ENCODE results near the gene STAM2.
"Not testable (repeated sequence)": the region's sequence is repeated elsewhere in the genome, so short reads cannot be mapped to it uniquely, and the experiment has no call there.

Gene STAM2

DNA sequence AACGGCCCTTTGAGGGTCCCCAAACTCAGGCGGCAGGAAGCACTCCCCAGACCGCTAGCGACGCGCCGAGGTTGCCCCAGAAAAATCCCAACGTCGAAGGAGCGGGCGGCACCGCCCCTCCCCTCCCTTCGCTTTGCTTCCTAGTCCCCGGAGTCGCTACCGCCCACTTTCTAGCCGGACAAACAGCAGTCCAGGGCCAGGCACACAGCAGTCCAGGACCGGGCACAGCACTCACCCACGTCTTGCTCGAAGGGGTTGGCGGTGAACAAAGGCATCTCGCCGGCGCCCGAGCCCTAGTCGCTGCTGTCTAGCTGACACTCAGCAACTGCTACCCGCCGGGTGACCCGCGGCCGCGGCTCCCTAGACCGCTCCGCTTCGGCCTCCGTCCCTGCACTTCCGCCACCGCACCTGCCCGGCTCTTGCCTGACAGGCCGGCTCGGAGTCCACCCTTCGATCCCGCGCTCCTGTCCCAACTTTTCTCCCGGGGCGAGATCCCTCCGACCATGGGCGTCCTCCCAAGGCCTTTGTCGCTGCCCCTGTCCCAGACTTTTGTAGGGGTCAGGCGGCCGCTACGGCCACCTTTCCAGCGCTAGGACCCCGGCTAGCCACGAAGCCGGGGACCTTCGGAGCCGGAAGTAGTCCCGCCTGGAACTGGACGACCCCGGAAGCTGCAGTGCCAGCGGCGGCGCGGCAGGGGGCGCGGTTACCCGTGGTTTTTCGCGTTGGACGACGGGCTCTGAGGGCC, at the start of gene STAM2:
STAM2 (minus strand) TSS at position 396 of the 745 bp plus-strand sequence; CDS start at position 275, 121 bp downstream.
- peak; percentile 75 for DNase-seq

DNA sequence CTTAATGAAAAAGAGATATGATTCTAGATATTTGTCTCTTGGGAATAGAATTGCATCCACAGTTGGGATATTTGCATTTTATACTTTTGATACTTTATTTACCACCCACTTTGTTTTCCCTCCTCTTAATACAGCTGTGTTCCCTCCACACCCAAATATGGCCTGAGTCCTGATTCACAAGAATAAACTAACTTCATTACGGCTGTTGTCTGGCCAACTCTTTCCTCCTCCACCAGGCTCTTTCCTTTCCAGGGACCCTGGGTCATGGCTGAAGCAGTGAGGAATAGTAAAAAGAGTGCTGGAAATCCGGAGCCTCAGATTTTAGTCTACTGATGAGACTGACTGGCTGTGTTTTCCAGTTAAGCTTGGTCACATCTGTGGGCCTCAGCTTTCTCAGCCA, 48.4 kb upstream of the STAM2 start:
- no peak for DNase-seq

DNA sequence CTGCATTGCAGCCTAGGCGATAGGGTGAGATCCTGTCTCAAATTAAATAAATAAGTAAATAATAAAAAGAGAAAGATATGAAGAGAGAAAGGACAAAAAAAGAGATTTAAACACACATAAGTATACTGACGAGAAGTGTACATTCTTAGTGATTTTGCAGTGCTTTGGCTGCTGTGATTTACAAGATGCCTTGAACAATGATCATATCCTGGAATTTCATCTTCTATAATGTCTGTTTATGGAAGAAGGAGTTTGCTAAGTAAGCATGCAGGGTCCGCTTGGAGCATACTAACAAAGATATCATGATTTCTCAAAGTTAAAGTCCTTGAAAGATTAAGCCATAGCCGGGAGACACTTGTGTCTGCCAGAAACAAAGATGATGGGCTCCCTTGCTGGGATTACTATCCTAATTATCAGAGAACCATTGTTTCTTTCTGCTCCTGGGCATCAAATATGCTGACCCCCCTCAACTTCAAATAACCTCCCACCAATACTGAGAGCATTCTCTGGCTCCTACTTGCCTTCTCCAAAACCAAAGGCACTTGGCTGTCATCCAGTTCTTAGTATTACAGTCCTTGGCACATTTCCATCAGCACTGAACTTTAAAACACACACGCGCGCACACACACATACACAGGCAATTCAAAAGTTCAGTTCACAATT, 47.5 kb upstream of the STAM2 start:
- peak; percentile 23 for DNase-seq

DNA sequence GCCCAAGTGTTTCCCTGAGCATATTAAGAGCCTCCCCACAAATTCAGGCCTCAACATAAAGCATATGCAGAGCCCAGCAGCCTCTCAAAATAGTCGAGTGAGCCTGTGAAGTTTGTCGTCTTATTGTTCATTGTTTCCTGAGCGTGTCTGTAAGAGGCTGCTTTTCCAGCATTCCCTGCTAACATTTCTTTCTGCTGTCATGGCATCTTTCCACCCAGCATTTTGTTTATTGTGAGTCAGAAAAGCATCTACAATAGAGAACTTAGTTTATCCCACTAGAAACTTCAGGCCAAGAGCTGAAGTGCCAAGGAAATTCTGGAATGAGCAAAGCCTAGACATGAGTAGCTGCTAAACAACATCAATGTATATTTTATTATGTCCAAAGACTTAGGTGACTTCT, 46.3 kb upstream of the STAM2 start:
- no peak for DNase-seq

DNA sequence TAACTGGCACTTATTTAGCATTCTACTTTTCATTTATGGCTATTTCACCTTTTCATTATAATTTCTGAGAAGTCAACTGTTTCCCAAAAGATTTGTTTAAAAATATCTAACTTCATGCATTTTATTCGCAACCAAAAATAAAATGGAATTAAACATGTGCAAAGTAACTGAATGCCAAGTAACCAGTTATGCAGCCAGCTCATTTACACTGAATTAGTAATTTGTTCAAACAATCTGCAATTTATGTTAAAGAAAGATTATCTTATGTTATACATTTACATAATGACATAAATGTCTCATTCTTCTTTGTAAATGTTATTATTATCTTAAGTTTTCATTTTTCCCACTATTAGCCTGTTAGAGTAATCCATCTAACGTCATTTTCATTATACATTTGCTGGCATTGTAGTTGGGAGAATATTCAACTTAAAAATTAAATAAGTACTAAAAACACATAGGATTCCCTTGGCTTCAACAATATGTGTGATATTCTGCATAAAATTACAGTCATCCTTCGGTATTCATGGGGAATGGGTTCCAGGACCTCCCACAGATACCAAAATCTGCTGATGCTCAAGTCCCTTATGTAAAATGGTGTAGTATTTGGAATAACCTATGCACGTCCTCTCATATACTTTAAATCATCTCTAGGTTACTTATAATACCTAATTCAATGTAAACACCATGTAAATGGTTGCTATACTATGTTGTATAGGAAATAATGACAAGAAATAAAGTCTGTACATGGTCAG, 43.7 kb upstream of the STAM2 start:
- no peak for DNase-seq

DNA sequence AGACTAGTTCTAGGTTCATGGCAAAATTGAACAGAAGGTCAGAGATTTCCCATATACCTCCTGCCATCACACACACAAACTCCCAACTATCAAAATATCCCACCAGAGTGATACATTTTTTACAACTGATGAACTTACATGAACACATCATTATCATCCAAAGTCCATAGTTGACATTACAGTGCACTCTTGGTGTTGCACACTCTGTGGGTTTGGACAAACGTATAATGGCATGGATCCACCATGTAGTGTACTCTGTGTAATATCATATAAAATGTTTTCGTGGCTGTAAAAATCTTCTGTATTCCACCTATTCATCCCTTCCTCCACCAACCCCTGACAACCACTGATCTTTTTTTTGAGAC, 25.9 kb upstream of the STAM2 start:
- no peak for DNase-seq

DNA sequence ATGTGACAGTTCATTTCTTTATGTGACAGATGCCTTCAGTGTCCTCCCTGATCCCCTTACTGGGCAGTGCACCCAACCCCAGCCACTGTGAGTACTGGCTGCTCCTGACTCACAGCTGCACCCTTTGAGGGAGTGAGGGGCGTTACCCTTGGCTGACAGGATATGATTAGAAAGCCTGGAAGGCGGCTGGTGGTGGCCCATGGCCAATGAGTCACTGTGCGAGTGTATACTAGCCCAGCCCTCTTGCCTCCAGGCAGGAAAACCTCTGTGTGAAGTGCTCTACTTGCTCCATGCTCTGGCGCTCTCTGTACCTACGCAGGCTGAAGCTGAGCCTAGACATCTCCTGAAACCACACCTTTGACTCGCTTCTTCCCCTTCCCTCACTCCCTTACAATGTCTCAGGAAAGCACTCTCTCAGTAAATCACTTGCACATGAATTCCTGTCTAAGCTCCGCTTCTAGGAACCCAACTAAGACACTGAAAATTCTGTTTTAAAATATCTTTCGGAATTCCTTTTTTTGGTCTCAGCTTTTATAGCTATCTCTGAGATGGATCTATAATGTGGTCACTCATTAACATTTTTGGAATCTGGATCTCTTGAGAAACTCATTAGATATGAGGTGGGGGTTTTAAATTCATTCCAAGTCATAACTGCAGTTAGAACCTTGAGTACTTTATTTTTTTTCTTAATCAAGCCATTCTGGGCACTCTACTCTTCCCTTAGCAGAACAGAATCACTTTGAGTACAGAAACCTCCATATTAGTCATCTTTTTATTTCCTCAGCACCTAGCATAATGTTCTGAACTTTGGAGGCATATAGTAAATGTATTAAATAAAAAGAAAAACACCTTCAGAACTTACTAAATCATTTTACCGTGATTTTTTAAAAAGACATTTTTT, 25.3 kb upstream of the STAM2 start:
- DNase-seq = no peak

DNA sequence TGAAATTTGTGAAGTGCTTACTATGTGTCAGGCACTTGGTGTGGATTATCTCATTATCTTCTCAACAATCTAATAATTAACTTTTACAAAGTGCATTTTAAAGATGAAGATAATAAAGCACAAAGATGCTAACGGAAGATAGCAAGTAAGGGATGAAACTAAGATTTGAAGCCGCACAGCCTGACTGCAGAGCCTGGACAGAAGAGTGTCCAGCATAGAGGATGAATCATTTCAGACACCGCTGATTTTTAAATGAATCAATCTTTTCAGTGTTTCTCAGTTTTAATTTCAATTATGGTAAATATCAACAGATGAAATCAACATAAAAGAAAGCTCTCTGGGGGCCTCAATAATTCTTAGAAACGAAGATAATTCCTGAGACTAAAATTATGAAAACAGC, 24.5 kb upstream of the STAM2 start:
- no peak for DNase-seq

DNA sequence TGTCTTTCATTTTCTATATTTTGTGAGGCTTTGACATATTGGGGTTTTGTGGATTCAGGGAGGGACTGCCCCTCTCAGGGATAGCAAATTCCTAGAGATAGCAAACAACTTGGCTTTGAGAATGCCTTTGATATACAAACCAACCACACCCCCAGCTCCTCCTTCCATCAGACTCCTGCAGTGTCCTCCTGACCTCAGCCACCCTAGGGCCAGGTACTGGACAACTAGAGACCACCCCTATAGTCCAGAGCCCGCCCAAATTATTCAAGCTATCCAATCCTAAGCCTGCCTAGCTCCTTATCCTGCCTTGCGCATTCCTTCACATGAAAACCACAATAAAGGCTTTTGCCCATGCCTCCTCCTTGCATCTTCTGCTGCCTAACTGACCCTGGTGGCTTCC, 22.9 kb upstream of the STAM2 start:
- no peak for DNase-seq

DNA sequence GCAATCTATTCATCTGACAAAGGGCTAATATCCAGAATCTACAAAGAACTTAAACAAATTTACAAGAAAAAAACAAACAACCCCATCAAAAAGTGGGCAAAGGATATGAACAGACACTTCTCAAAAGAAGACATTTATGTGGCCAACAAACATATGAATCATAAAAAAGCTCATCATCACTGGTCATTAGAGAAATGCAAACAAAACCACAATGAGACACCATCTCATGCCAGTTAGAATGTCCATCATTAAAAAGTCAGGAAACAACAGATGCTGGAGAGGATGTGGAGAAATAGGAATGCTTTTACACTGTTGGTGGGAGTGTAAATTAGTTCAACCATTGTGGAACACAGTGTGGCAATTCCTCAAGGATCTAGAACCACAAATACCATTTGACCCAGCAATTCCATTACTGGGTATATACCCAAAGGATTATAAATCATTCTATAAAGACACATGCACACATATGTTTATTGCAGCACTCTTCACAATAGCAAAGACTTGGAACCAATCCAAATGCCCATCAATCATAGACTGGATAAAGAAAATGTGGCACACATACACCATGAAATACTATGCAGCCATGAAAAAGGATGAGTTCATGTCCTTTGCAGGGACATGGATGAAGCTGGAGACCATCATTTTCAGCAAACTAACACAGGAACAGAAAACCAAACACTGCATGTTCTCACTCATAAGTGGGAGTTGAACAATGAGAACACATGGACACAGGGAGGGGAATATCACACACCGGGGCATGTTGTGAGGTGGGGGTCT, 22.1 kb upstream of the STAM2 start:
- not testable (repeated sequence) for DNase-seq

DNA sequence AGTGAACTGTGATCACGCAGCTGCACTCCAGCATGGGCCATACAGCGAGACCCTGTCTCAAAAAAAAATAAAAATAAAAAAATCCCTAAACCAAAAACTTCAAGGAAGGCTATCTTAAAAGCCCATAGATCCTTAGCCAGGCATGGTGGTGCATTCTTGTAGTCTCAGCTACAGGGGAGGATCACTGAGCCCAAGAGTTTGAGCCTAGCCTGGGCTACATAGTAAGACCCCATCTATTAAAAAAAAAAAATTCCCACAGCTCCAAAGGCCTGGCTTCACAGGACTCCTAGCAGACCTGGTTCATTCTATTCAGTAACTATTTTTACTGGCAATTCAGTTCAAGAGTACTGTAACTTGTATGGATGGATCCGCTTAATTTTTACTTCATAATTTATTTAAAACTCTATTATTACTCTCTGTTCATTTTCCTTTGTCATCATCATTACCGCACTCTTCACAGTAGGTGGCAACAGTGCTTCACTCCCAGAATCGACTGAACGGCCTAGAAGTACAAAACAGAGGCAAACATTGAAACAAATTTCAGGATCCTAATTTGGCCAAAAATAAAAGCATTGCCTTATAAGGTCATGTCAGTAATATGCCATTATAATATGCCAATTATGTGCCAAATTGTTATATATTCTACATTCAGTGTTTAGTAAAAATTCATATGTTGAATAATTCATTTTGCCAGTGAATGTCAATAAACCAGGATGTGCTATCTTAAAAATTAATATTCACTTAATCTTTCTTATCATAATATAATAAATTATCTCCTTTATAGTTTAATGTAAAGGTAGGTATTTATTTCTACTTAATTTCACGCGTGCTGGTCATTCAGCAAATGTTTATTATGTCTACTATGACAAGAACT, 14.3 kb upstream of the STAM2 start:
- peak; percentile 8 for DNase-seq

DNA sequence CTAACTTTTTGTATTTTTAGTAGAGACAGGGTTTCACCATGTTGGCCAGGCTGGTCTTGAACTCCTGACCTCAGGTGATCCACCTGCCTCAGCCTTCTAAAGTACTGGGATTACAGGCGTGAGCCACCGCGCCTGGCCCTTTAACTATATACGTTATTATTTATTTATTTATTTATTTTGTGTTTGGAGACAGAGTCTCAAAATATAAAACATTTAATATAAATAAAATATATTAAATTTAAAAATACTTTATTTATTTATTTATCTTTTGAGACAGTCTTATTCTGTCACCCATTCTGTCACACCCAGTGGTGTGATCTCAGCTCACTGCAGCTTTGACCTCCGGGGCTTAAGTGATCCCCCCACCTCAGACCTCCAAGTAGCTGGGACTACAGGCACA, 11.2 kb upstream of the STAM2 start:
- not testable (repeated sequence) for DNase-seq

DNA sequence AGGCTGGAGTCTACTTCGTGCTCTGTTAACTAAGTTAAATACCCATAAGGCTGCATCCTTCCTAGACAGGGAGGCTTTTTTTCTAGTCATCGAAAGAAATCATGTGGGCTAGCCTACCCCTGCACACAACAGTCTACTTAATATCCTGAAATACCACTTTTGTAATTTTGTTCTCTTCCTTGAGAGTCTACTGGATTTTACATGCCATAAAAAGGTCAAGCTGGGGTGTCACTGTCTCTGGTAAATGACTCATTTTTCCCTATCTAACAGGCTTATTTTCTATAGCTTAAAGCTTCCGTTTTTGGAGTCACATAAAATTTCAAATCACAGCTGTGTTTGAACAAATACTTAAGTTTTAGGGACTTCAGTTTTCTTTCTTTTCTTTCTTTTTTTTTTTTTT, 10.7 kb upstream of the STAM2 start:
- no peak for DNase-seq

DNA sequence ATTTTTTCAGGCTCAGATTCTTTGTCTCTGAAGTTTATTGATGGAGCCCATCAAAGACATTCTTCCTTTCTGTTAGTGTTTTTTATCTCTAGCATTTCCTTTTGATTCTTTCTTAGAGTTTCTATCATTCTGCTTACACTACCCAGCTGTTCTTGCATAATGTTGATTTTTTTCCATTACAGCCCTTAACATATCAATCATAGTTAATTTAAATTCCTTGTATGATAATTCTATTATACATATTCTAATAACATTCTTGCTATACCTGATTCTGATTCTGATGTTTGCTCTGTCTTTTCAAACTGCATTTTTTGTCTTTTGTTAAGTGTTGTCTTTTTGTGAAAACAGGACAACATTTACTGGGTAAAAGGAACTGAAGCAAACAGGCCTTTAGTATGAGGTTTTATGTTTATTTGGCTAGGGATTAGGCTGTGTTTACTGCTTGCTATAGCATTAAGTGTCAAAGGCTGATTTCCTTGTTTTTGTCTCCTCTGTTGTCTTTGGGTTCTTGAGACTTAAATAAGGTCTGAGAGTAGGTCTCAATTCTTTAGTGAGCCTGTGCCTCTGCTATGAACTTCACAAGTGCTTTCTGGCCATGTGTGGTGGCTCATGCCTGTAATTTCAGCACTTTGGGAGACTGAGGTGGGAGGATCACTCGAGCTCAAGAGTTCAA, 8.0 kb upstream of the STAM2 start:
- no peak for DNase-seq

DNA sequence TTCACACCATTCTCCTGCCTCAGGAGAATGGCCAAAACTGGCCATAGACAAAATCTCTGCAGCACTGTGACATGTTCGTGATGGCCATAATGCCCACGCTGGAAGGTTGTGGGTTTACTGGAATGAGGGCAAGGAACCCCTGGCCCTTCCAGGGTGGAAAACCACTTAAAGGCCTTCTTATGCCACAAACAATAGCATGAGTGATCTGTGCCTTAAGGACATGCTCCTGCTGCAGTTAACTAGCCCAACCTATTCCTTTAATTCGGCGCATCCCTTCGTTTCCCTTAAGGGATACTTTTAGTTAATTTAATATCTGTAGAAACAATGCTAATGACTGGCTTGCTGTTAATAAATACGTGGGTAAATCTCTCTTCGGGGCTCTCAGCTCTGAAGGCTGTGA, 2.1 kb upstream of the STAM2 start:
- not testable (repeated sequence) for DNase-seq

DNA sequence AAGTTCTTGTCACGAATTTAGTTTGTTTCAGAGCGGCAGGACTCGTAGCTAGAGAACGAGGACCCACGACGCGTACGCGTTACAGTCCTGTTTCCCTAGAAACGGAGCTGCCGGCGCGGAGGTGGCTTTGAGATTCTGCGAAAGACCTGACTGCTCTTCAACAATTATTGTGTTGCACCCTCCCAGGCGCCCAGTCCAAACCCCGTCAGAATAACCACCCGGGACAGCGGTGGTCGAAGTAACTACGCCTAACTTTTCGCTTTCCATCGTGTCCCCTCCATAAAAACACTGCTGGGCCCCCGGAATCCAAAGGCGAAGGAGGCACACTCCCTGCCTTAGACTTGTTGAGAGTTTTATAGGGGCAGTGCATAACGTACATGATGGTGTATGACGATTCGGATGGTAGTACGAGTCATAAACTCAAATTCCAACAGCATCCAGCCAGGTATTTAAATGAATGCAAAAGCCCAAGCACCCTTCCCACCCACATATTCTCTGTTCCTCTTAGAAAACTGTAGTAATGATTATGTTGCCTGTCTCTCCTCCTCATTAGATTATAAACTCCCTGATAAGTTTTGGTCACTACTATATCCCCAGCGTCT, 651 bp upstream of the STAM2 start:
- no peak for DNase-seq

DNA sequence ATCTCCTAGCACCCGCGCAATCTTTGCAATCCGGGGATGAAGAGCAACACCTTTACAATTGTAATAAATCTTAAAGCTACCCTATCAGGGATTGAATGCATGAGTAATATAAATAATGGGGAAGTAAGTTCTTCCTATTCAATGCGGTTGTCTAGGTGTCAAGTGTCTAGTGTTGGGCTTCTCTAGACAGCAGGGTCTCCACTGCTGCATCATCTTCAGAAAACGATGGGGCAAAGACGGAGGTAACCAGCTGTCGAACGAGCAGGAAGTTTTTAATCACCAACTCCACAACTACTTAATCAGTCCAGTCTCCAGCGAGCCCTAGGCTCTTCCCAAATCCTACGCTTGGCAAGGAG, 573 bp downstream of the STAM2 start:
- DNase-seq = no peak

DNA sequence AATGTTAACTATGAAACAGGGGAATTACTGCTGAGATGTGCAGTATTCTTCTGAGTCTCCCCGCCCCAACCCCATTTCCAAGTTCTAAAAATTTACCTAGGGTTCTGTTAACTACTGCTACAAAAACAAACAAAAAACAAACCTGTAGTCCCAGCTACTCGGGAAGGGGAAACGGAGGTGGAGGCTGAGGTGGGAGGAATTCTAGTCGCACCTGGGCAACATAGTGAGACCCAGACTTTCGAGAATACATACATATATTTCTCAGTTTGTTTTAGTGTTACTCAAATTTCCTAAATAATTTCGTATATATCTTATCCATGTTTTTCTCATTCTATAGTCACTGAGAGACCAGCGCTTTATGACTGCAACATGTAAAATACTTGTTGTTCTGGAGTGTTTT, 989 bp downstream of the STAM2 start:
- no peak for DNase-seq

DNA sequence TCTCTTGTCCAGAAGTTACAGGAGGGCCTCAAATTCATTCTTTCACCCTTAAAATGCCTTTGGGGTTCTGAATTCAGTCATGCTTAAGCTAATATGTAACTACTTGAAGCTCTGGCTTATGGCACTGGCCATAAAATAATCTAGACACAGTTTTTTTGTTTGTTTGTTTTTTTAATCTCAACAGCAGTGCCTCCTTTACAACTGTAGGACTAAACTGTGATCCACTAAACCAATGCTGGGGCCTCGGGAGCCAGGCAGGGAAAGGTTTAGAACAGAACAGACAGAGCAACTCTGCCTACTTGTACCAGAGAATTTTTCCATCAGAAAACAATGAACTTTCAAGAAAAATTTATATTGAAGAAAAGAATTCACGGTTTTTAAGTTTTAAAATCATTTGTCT, 1.7 kb downstream of the STAM2 start:
- no peak for DNase-seq

DNA sequence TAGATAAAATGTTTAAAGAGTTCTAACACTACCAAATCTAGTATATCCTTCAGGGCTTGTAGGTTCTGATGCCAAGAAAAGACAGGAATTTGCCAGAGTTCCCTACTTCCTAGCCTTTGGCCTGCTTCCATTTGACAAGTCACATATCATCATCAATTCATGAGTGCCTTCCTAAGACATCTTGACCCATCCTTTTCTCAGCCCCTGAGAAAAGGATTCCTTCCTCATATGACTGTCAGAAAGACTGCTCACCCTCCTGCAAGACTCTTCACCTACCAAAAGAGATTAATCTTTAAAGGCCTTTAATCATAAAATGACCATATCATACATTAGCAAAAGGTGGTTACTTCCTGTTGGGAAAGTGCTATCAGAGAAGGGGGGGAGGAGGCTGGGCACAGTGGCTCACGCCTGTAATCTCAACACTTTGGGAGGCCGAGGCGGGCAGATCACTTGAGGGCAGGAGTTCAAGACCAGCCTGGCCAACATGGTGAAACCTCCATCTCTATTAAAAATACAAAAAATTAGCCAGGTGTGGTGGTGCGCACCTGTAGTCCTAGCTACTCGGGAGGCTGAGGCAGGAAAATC, 3.3 kb downstream of the STAM2 start:
- not testable (repeated sequence) for DNase-seq

Measured in NCI-H1048 (cell line).